Measurements from ENCODE around the gene AGXT. TPM values are rescaled to one million over a fixed set of nuclear protein-coding genes. Genes with fewer than 3 reads are reported as not detected.

Gene AGXT
- total RNA-seq, 2 donors from 2014 or later = not detected

- Mint-ChIP-seq H3K27me3 (peaks cover 11% of the 10 kb centered on the region), H3K36me3 (ENCODE audit: low read depth) (no peaks in the 10 kb centered on the region), H3K4me1 (peaks cover 3% of the 10 kb centered on the region), H3K4me3 (no peak overlapping the region), H3K27ac (no peak overlapping the region)
- DNase-seq (no peak), ATAC-seq (no peak)
- no peaks in the 10 kb centered on the region for H3K9me3 ChIP-seq (ENCODE audit: control insufficient read depth, low read length, poor library complexity, severe bottlenecking)
Measured at GRCh38 chr2:240850756-240851077, 17.9 kb upstream of the AGXT start.

- no peaks in the 10 kb centered on the region for H3K9me3 ChIP-seq (ENCODE audit: control insufficient read depth, low read length, poor library complexity, severe bottlenecking)
- ATAC-seq (peak; percentile 93), DNase-seq (peak; percentile 59 to 83 (median 62))
- H3K27ac Mint-ChIP-seq = no peak overlapping the region
- peak overlapping the region; percentile 45 for H3K4me3 Mint-ChIP-seq
- peaks cover 11% of the 10 kb centered on the region for H3K27me3 Mint-ChIP-seq
- no peaks in the 10 kb centered on the region for H3K36me3 Mint-ChIP-seq (ENCODE audit: low read depth)
- H3K4me1 Mint-ChIP-seq = peaks cover 3% of the 10 kb centered on the region
Measured at GRCh38 chr2:240851078-240851991, 17.3 kb upstream of the AGXT start.

GRCh38 chr2:240852671-240853314, 15.8 kb upstream of the AGXT start:
- H3K9me3 ChIP-seq (ENCODE audit: control insufficient read depth, low read length, poor library complexity, severe bottlenecking) = no peaks in the 10 kb centered on the region
- H3K4me3 Mint-ChIP-seq = no peak overlapping the region
- DNase-seq (no peak), ATAC-seq (no peak)
- peaks cover 3% of the 10 kb centered on the region for H3K4me1 Mint-ChIP-seq
- no peak overlapping the region for H3K27ac Mint-ChIP-seq
- no peaks in the 10 kb centered on the region for H3K36me3 Mint-ChIP-seq (ENCODE audit: low read depth)
- H3K27me3 Mint-ChIP-seq = peaks cover 11% of the 10 kb centered on the region

- Mint-ChIP-seq H3K27ac (no peak overlapping the region), H3K27me3 (peaks cover 24% of the 10 kb centered on the region), H3K4me1 (peaks cover 3% of the 10 kb centered on the region), H3K36me3 (ENCODE audit: low read depth) (no peaks in the 10 kb centered on the region), H3K4me3 (no peak overlapping the region)
- no peaks in the 10 kb centered on the region for H3K9me3 ChIP-seq (ENCODE audit: control insufficient read depth, low read length, poor library complexity, severe bottlenecking)
- no peak for DNase-seq
- ATAC-seq = no peak
Measured at GRCh38 chr2:240855670-240856069, 13.0 kb upstream of the AGXT start.

GRCh38 chr2:240856151-240856980, 12.3 kb upstream of the AGXT start:
- Mint-ChIP-seq H3K4me1 (no peaks in the 10 kb centered on the region), H3K36me3 (ENCODE audit: low read depth) (no peaks in the 10 kb centered on the region), H3K4me3 (no peak overlapping the region), H3K27me3 (peaks cover 23% of the 10 kb centered on the region), H3K27ac (no peak overlapping the region)
- DNase-seq = no peak
- no peaks in the 10 kb centered on the region for H3K9me3 ChIP-seq (ENCODE audit: control insufficient read depth, low read length, poor library complexity, severe bottlenecking)
- no peak for ATAC-seq

- H3K27me3 Mint-ChIP-seq = peaks cover 19% of the 10 kb centered on the region
- H3K9me3 ChIP-seq (ENCODE audit: control insufficient read depth, low read length, poor library complexity, severe bottlenecking) = no peaks in the 10 kb centered on the region
- DNase-seq (no peak), ATAC-seq (no peak)
- H3K36me3 Mint-ChIP-seq (ENCODE audit: low read depth) = no peaks in the 10 kb centered on the region
- no peaks in the 10 kb centered on the region for H3K4me1 Mint-ChIP-seq
- H3K4me3 Mint-ChIP-seq = no peak overlapping the region
- peak overlapping the region; percentile 45 for H3K27ac Mint-ChIP-seq
Measured at GRCh38 chr2:240857039-240858008, 11.3 kb upstream of the AGXT start.

GRCh38 chr2:240858321-240858720, 10.3 kb upstream of the AGXT start:
- H3K27me3 Mint-ChIP-seq = peaks cover 19% of the 10 kb centered on the region

GRCh38 chr2:240858871-240859270, 9.8 kb upstream of the AGXT start:
- ATAC-seq = no peak
- Mint-ChIP-seq H3K36me3 (ENCODE audit: low read depth) (no peaks in the 10 kb centered on the region), H3K4me3 (no peak overlapping the region), H3K27ac (no peak overlapping the region), H3K4me1 (no peaks in the 10 kb centered on the region), H3K27me3 (peaks cover 25% of the 10 kb centered on the region)
- H3K9me3 ChIP-seq (ENCODE audit: control insufficient read depth, low read length, poor library complexity, severe bottlenecking) = no peaks in the 10 kb centered on the region
- DNase-seq = no peak

More at GRCh38 chr2:240858321-240858720, 10.3 kb upstream of the AGXT start:
- Mint-ChIP-seq H3K27ac (peak overlapping the region; percentile 45), H3K4me1 (no peaks in the 10 kb centered on the region), H3K36me3 (ENCODE audit: low read depth) (no peaks in the 10 kb centered on the region), H3K4me3 (no peak overlapping the region)
- DNase-seq (no peak), ATAC-seq (no peak)
- H3K9me3 ChIP-seq (ENCODE audit: control insufficient read depth, low read length, poor library complexity, severe bottlenecking) = no peaks in the 10 kb centered on the region

GRCh38 chr2:240861547-240861946, 7.1 kb upstream of the AGXT start:
- no peaks in the 10 kb centered on the region for H3K4me1 Mint-ChIP-seq
- H3K27me3 Mint-ChIP-seq = peaks cover 37% of the 10 kb centered on the region
- no peak for ATAC-seq
- no peaks in the 10 kb centered on the region for H3K9me3 ChIP-seq (ENCODE audit: control insufficient read depth, low read length, poor library complexity, severe bottlenecking)
- no peak for DNase-seq
- H3K27ac Mint-ChIP-seq = no peak overlapping the region
- no peak overlapping the region for H3K4me3 Mint-ChIP-seq
- H3K36me3 Mint-ChIP-seq (ENCODE audit: low read depth) = no peaks in the 10 kb centered on the region

- Mint-ChIP-seq H3K27me3 (peaks cover 46% of the 10 kb centered on the region), H3K36me3 (ENCODE audit: low read depth) (no peaks in the 10 kb centered on the region), H3K4me3 (no peak overlapping the region), H3K27ac (peak overlapping the region; percentile 53), H3K4me1 (no peaks in the 10 kb centered on the region)
- ATAC-seq (no peak), DNase-seq (no peak)
- no peaks in the 10 kb centered on the region for H3K9me3 ChIP-seq (ENCODE audit: control insufficient read depth, low read length, poor library complexity, severe bottlenecking)
Measured at GRCh38 chr2:240864475-240864874, 4.1 kb upstream of the AGXT start.

- no peak overlapping the region for H3K27ac Mint-ChIP-seq
- no peak for DNase-seq
- no peak for ATAC-seq
- H3K4me1 Mint-ChIP-seq = no peaks in the 10 kb centered on the region
- no peaks in the 10 kb centered on the region for H3K36me3 Mint-ChIP-seq (ENCODE audit: low read depth)
- no peak overlapping the region for H3K4me3 Mint-ChIP-seq
- H3K9me3 ChIP-seq (ENCODE audit: control insufficient read depth, low read length, poor library complexity, severe bottlenecking) = no peaks in the 10 kb centered on the region
- H3K27me3 Mint-ChIP-seq = peaks cover 43% of the 10 kb centered on the region
Measured at GRCh38 chr2:240865391-240865790, 3.2 kb upstream of the AGXT start.

GRCh38 chr2:240869109-240869955, 708 bp downstream of the AGXT start:
- no peak for ATAC-seq
- Mint-ChIP-seq H3K27ac (no peak overlapping the region), H3K4me1 (no peaks in the 10 kb centered on the region), H3K4me3 (no peak overlapping the region), H3K36me3 (ENCODE audit: low read depth) (no peaks in the 10 kb centered on the region), H3K27me3 (peaks cover 25% of the 10 kb centered on the region)
- no peak for DNase-seq
- H3K9me3 ChIP-seq (ENCODE audit: control insufficient read depth, low read length, poor library complexity, severe bottlenecking) = no peaks in the 10 kb centered on the region
